GM12801 (cell line): ENCODE measurements around the gene CDH15.

Experiments used
- CTCF ChIP-seq: IDR thresholded peaks from one replicate; pipeline ENCODE4 v1.5.1; 2011; ENCODE audit warnings: control low read depth; ENCODE audit not compliant: insufficient read length; ENCODE audit errors: extremely low read depth

The CDH15 gene

GRCh38 chr16:89147085-89147817 is 24.3 kb upstream of the CDH15 start:
- TF ChIP-seq CTCF: no peak

- no peak for TF ChIP-seq CTCF
Measured at GRCh38 chr16:89149386-89149785, 22.2 kb upstream of the CDH15 start.

DNA sequence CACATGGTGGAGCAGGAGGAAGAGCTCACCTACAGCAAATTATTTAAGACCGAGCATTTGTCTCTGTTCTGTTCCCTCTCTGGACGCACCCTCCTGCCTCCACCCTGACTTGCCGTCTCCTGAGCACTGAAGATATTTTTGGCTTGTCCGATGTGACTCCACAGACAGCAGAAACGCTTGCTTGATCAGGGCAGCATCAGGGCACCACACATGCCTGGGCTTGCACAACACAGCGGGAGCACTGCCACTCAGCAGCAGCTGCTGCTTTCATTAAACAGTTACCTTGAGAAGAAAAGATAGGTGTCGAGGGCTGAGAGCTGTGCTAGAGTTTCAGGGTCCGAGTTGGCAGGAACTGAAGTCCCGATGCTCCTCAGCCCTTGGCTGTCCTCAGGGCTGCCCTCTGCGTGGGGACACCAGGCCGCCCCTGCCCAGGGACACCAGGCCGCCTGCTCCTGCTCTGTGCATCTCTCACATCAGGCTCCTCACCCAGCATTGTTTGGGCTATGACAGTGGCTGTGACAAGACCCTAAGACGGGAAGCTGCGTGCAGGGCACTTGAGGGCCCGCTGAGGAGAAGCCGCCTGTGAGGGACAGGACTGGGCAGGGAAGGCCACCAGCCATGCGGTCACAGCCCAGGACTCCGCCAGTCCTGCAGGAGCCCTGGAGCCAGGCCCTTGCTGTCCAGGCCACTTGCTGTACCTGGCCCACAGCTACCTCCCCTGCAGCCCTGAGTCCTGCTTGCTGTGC is 21.3 kb upstream of the CDH15 start:
- TF ChIP-seq CTCF: no peak

DNA sequence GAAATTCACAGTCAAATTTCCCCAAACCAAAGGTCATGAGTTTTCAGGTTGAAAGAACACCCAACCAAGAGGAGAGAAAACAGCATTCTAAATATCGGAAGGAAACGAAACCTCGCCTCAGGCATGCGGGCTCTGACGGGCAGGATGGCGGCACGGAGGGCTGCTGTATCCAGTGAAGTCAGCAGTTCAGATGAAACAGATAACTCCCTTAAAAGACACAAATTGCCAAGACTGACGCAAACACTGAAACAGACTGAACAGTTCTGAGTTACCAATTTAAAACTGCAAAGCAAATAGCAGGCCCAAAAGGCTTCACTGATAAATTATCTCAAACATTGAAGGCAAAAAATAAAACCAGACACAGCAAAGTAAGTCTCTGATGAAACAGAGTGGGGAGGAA is 20.6 kb upstream of the CDH15 start:
- no peak for TF ChIP-seq CTCF

- no peak for TF ChIP-seq CTCF
Measured at GRCh38 chr16:89152831-89153700, 18.5 kb upstream of the CDH15 start.

DNA sequence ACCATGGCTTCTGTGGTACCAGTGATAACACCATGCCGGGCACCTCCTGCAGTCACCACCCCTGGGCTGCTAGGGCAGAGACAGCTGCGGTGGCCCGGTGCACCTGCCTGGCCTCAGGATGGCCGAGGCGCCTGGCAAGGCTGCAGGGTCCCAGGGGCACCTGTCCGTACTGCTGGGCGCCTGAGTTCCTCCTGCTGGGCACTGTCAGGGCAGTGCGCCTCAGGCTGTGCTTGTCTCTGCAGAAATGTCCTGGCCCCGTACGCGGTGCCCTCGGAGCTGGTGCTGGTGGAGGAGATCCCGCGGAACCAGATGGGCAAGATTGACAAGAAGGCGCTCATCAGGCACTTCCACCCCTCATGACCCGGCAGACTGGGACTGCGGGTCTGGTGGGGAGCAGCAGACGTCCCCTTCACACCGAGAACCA is 17.7 kb upstream of the CDH15 start:
- no peak for TF ChIP-seq CTCF

- TF ChIP-seq CTCF: no peak
Measured at GRCh38 chr16:89154390-89155183, 17.0 kb upstream of the CDH15 start.
